GM23248 (cell line): Measurements from ENCODE around the gene IL6. TPM values are rescaled to one million over a fixed set of nuclear protein-coding genes. Genes with fewer than 3 reads are reported as not detected.
"Not testable (repeated sequence)": the region's sequence is repeated elsewhere in the genome, so short reads cannot be mapped to it uniquely, and the experiment has no call there.

Experiments used
- DNase-seq: peaks from one replicate; pipeline ENCODE4 v3.0.0-alpha.2; 2015
- H2AFZ ChIP-seq: fragments of 200-600 bp; sonication (generic); 2 replicates; pipeline ENCODE4 v1.6.1; 2016; ENCODE audit warnings: antibody characterized with exemption
- H3F3A ChIP-seq: fragments of 200-600 bp; sonication (generic); 2 replicates; pipeline ENCODE4 v1.6.1; 2016; ENCODE audit warnings: mild to moderate bottlenecking, antibody characterized with exemption, mixed run types; ENCODE audit not compliant: insufficient read depth
- H3K27ac ChIP-seq: fragments of 200-600 bp; sonication (generic); 2 replicates; pipeline ENCODE4 v1.5.1; 2016; ENCODE audit warnings: mild to moderate bottlenecking
- H3K27me3 ChIP-seq: fragments of 200-600 bp; sonication (generic); replicated peaks from 2 replicates; pipeline ENCODE4 v1.6.1; 2016; ENCODE audit warnings: mild to moderate bottlenecking; ENCODE audit not compliant: insufficient read depth
- H3K36me3 ChIP-seq: fragments of 200-600 bp; sonication (generic); 2 replicates; pipeline ENCODE4 v1.6.1; 2016; ENCODE audit warnings: low read depth, mild to moderate bottlenecking
- H3K4me1 ChIP-seq: fragments of 200-600 bp; sonication (generic); 2 replicates; pipeline ENCODE4 v1.6.1; 2016; ENCODE audit warnings: mild to moderate bottlenecking; ENCODE audit not compliant: insufficient read depth
- H3K4me2 ChIP-seq: fragments of 200-600 bp; sonication (generic); one replicate; pipeline ENCODE4 v1.6.1; 2016; ENCODE audit warnings: mild to moderate bottlenecking; ENCODE audit not compliant: unreplicated experiment
- H3K4me3 ChIP-seq: fragments of 200-600 bp; sonication (generic); 2 replicates; pipeline ENCODE4 v1.5.1; 2016; ENCODE audit warnings: mild to moderate bottlenecking
- H3K79me2 ChIP-seq: fragments of 200-600 bp; sonication (generic); 2 replicates; pipeline ENCODE4 v1.6.1; 2016; ENCODE audit warnings: mild to moderate bottlenecking; ENCODE audit not compliant: insufficient read depth
- H3K9ac ChIP-seq: fragments of 200-600 bp; sonication (generic); 2 replicates; pipeline ENCODE4 v1.6.1; 2016; ENCODE audit warnings: mild to moderate bottlenecking
- H3K9me2 ChIP-seq: fragments of 200-600 bp; sonication (generic); 2 replicates; pipeline ENCODE4 v1.6.1; 2016; ENCODE audit warnings: mixed run types, mild to moderate bottlenecking, moderate library complexity; ENCODE audit not compliant: insufficient read depth
- H3K9me3 ChIP-seq: fragments of 200-600 bp; sonication (generic); one replicate; pipeline ENCODE4 v1.6.1; 2017; ENCODE audit warnings: low read depth
- H4K20me1 ChIP-seq: fragments of 200-600 bp; sonication (generic); 2 replicates; pipeline ENCODE4 v1.6.0; 2016; ENCODE audit not compliant: insufficient read depth
- EZH2 ChIP-seq: fragments of 200-600 bp; sonication (generic); IDR thresholded peaks from 2 replicates; pipeline ENCODE4 v1.6.1; 2018; ENCODE audit warnings: antibody characterized with exemption, mild to moderate bottlenecking; ENCODE audit not compliant: insufficient read depth, poor library complexity, severe bottlenecking
- EZH2phosphoT487 ChIP-seq: fragments of 200-600 bp; sonication (generic); IDR thresholded peaks from 2 replicates; pipeline ENCODE4 v1.6.1; 2018; ENCODE audit warnings: antibody characterized with exemption, moderate library complexity, mild to moderate bottlenecking, low read depth; ENCODE audit not compliant: insufficient read depth
- WGBS, 2 experiments: methylation state at CpG; one replicate each; pipeline ENCODE4 v1.1.6; 2015 to 2017; ENCODE audit warnings: low lambda C conversion rate in 2 of 2, low coverage in 1 of 2; ENCODE audit errors: missing lambda C conversion rate in 2 of 2; 5-methylcytosine and 5-hydroxymethylcytosine counted together
- in situ Hi-C: fragments of 300-500 bp; cut with MboI; formaldehyde crosslinking; loops from 2 replicates; pipeline ENCODE4 v1.15.0; 2020
- polyA plus RNA-seq: library from polyadenylated mRNA; unstranded; fragments of >200 nt; fragmentation: Nextera tagmentation; extraction: Ambion mirVana; gene quantifications from 2 replicates; pipeline ENCODE4 v1.2.1, GENCODE V29; 2016
- total RNA-seq: library from RNA; depleted of rRNA; stranded (reverse); fragments of >200 nt; shearing (Covaris generic); gene quantifications from 2 replicates; pipeline ENCODE4 v1.2.3, GENCODE V29; 2014

The IL6 gene
- total and polyA plus RNA-seq, 2 experiments from 2014 or later: 18.7 to 30.6 TPM

GRCh38 chr7:22708214-22708613, 18.8 kb upstream of the IL6 start:
- H3K9ac ChIP-seq, H3F3A ChIP-seq, H3K9me2 ChIP-seq, H3K4me2 ChIP-seq, H3K27me3 ChIP-seq, H3K4me1 ChIP-seq, H4K20me1 ChIP-seq, in situ Hi-C loops, H3K79me2 ChIP-seq, H2AFZ ChIP-seq, H3K4me3 ChIP-seq, H3K36me3 ChIP-seq, H3K9me3 ChIP-seq, DNase-seq, H3K27ac ChIP-seq: not testable (repeated sequence)
- WGBS, 2 experiments: 96 to 98% methylated on average over 4 of the region's 4 CpGs

- H3K4me1 ChIP-seq, H3K27me3 ChIP-seq, H3K4me2 ChIP-seq, H3K9me2 ChIP-seq, H2AFZ ChIP-seq, H3K36me3 ChIP-seq, H3K9me3 ChIP-seq, H3K4me3 ChIP-seq, DNase-seq, H3K27ac ChIP-seq, in situ Hi-C loops, H4K20me1 ChIP-seq, H3F3A ChIP-seq, H3K9ac ChIP-seq, H3K79me2 ChIP-seq: not testable (repeated sequence)
- WGBS, 2 experiments: 96 to 97% methylated on average over 9 of the region's 9 CpGs
Observed at GRCh38 chr7:22708677-22709061, 18.3 kb upstream of the IL6 start.

GRCh38 chr7:22709062-22709829, 17.8 kb upstream of the IL6 start:
- H3K27ac ChIP-seq, H3K27me3 ChIP-seq, H3K9ac ChIP-seq, H3K4me2 ChIP-seq, H3F3A ChIP-seq, in situ Hi-C loops, H3K9me3 ChIP-seq, H3K4me3 ChIP-seq, H2AFZ ChIP-seq, H3K79me2 ChIP-seq, H4K20me1 ChIP-seq, DNase-seq, H3K4me1 ChIP-seq, H3K36me3 ChIP-seq, H3K9me2 ChIP-seq: not testable (repeated sequence)
- 81 to 86% methylated on average over 12 to 13 of the region's 14 CpGs for WGBS, 2 experiments

- Histone ChIP-seq H3K9me2 (no peaks in the 10 kb centered on the region), H4K20me1 (no peaks in the 10 kb centered on the region), H3K9me3 (no peaks in the 10 kb centered on the region), H3K4me2 (no peak overlapping the region), H3F3A (no peaks in the 10 kb centered on the region), H2AFZ (no peak overlapping the region), H3K9ac (no peak overlapping the region), H3K4me3 (no peak overlapping the region), H3K4me1 (no peaks in the 10 kb centered on the region), H3K27ac (no peak overlapping the region), H3K36me3 (no peaks in the 10 kb centered on the region), H3K79me2 (no peaks in the 10 kb centered on the region), H3K27me3 (no peaks in the 10 kb centered on the region; the same call in 1 of the 2 replicates)
- no peak for TF ChIP-seq EZH2
- no peak for TF ChIP-seq EZH2phosphoT487
- WGBS, 2 experiments: 91 to 98% methylated on average over 4 of the region's 4 CpGs
- in situ Hi-C loops: no loop called here
- no peak for DNase-seq
Observed at GRCh38 chr7:22709857-22710256, 17.1 kb upstream of the IL6 start.

- H3K9me3 ChIP-seq: no peaks in the 10 kb centered on the region
- H3K4me1 ChIP-seq: peaks cover 10% of the 10 kb centered on the region
- DNase-seq: no peak
- no peaks in the 10 kb centered on the region for H3K9me2 ChIP-seq
- in situ Hi-C loops: no loop called here
- no peaks in the 10 kb centered on the region; the same call in 1 of the 2 replicates for H3K27me3 ChIP-seq
- 81 to 95% methylated on average over 1 of the region's 1 CpG for WGBS, 2 experiments
- H3K27ac ChIP-seq: no peak overlapping the region
- no peaks in the 10 kb centered on the region for H3K36me3 ChIP-seq
- H3F3A ChIP-seq: peaks cover 23% of the 10 kb centered on the region
- no peak overlapping the region for H2AFZ ChIP-seq
- H3K9ac ChIP-seq: no peak overlapping the region
- no peaks in the 10 kb centered on the region for H3K79me2 ChIP-seq
- H3K4me3 ChIP-seq: no peak overlapping the region
- no peak for TF ChIP-seq EZH2phosphoT487
- TF ChIP-seq EZH2: no peak
- no peak overlapping the region for H3K4me2 ChIP-seq
- no peaks in the 10 kb centered on the region for H4K20me1 ChIP-seq
Observed at GRCh38 chr7:22712999-22713398, 14.0 kb upstream of the IL6 start.
